ENCODE results near the gene EMX1.

- peak; percentile 76 for TF ChIP-seq CTCF (conservative IDR thresholded peaks at IDR 0.05; ENCODE audit: low read length)
- no peak for TF ChIP-seq EZH2phosphoT487 (IDR thresholded peaks at IDR 0.05; ENCODE audit: borderline replicate concordance)
Observed at GRCh38 chr2:72893594-72894319, 23.6 kb upstream of the EMX1 start.
